GM18907 (cell line): ENCODE results near the gene MYBPC3.
"Not testable (repeated sequence)": the region's sequence is repeated elsewhere in the genome, so short reads cannot be mapped to it uniquely, and the experiment has no call there.

ENCODE experiments used
- ATAC-seq: cut with Tn5 transposase; IDR thresholded peaks from one replicate; pipeline ENCODE4 v1.9.1; 2021; ENCODE audit warnings: mild to moderate bottlenecking, moderate library complexity; ENCODE audit not compliant: unreplicated experiment

The MYBPC3 gene

DNA sequence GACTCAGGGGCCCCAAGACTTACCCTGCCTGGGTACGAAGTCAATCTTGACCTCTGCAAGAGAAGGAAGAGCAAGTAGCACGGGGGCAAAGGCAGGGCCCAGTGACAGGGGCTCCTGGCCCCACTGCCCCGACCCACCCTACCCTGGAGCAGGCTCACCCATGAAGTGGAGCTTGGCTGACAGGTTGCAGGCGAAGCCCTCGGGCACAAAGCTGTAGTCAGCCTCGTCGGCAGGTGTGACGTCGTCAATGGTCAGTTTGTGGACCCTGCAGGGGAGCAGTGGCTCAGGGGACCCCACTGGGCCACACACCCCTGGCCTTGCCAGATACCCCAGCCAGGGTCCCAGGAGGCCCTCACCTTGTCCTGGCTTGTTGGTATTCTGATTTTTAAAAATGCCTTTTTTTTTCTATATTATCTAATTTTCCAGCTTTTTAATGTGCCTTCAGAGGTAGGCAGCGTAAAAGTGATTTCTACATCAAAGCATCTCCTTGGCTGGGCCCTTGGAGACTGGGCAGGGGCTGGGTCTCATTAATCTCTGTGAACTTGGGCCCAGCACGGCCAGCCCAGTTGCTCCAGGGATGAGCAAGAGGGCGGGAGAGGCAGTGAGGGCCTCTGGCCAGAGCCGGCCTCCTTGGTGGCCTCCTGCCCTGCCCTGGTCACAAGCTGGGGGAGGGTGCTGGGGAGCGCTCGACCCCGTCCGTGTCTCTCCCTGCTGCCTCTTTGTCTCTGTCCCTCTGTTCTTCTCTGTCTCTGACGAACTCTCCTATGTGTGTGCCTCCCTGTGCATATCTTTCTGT lies 11.3 kb downstream of the MYBPC3 start:
- ATAC-seq, result no peak

DNA sequence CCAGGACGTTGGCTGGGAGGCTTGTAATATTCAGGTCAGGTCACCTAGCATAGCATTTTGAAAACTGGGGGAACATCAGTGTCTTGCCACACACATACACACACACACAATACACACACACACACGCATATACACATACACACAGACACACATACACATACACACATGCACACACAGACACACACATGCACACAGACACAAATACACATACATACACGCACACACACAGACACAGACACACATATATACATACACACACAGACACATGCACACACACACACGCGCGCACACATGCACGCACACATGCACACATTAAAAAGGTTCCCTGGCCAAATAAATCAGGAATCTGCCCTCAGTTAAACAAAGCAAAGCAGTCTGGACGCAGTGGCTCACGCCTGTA lies 12.5 kb downstream of the MYBPC3 start:
- ATAC-seq, result no peak

DNA sequence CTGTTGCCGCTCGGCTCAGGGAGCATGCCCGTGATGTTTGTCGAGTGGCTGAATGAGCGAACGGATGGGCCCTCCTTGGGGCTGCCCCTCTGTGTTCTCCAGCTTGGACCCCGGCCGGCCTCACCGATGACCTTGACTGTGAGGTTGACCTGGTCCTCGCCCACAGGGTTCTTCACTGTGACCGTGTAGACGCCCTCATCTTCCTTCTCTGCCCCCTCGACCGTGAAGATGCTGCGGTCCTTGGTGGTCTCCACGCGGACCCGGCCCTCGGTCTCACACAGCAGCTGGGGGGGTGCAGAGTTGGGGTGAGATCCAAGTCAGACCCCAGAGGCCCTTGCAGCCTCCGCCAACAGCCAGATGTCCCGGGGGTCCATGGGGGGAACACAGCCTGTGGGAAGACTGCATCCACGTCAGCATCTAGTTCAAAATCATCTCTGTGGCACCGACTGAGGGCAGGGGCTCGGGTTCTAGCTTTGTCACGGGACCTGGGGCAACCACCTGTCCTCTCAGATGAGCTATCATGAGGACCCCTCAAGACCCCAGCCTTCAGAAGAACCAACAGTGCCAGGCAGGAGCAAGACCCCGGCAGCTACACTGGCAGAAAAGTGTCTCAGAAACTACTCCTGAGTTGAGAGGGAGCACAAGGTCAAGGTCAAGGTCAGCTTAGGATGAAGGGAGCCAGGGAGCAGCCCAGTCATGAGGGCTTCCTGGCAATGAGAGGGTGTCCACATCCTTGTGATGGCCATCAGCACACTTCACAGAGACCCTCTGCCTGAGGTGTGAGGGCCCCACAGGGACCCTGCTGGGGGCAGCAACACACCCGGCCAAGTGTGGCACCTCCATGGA lies 13.9 kb downstream of the MYBPC3 start:
- no peak for ATAC-seq

GRCh38 chr11:47337229-47337924 lies 15.1 kb downstream of the MYBPC3 start:
- ATAC-seq, result no peak

- no peak for ATAC-seq
Measured at GRCh38 chr11:47336595-47336994, 15.9 kb downstream of the MYBPC3 start.

DNA sequence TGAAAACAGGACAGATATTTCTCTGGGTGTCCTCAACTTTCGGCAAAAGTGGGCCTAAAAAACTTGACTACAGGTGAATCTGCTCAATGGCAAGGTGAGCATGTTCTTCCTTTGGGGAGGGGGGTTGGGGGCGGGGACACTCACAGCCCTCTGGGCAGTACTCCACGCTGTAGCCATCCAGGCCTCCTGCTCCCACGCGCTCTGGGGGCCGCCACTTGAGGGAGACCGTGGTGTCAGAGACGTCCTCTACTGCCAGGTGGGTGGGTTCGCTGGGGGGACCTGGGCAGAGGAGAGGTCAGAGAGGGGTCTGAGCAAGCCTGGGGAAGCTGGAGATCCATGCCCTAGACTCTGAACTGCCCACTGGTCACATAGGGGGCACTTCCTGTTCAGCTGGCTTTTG lies 16.8 kb downstream of the MYBPC3 start:
- no peak for ATAC-seq

DNA sequence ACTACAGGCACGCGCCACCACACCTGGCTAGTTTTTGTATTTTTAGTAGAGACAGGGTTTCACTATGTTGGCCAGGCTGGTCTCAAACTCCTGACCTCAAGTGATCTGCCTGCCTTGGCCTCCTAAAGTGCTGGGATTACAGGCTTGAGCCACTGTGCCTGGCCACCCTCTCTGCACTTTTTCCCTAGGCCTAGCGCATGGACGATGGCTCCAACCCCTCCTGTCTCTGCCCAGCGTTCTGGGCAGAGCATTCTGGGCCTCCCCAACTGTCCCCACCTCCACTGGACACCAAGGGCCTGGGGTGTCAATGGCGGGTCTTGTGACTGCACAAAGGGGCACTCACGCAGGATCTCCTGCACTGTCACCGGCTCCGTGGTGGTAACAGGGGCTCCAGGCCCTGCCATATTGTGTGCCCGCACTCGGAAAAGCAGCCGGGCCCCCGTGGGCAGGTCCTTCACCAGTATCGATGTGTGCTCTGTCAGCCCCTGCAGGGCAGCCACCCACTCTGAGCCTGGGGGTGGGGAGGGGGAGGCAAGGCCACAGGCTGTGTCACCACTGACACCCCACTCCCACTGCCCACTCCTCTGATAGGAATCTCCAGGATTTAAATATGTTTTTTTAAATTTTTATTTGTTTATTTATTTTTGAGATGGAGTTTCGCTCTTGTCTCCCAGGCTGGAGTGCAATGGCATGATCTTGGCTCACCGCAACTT lies 17.6 kb downstream of the MYBPC3 start:
- not testable (repeated sequence) for ATAC-seq

GRCh38 chr11:47333886-47334443 lies 18.5 kb downstream of the MYBPC3 start:
- no peak for ATAC-seq

GRCh38 chr11:47333526-47333845 lies 19.0 kb downstream of the MYBPC3 start:
- ATAC-seq, result no peak

- ATAC-seq, result no peak
Measured at GRCh38 chr11:47332791-47333525, 19.5 kb downstream of the MYBPC3 start.

DNA sequence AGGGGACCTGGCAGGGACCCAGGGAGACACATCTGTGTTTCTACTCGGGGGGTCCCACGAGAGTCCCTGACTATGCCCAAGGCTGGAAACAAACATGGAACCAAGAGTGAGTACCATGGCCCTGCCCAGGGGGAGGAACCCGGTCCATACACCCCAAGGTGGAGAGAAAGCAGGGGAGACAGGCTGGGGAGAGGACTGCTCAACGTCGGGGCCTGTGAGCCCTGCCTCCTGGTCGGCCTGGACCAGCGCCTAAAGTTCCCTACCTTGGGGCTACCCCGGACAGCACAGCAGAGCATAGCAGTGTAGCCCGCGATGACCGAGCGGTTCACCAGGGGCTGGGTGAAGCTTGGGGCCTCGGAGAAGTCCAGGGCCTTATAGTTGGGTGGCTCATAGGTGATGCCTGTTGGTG lies 20.2 kb downstream of the MYBPC3 start:
- ATAC-seq, result no peak

DNA sequence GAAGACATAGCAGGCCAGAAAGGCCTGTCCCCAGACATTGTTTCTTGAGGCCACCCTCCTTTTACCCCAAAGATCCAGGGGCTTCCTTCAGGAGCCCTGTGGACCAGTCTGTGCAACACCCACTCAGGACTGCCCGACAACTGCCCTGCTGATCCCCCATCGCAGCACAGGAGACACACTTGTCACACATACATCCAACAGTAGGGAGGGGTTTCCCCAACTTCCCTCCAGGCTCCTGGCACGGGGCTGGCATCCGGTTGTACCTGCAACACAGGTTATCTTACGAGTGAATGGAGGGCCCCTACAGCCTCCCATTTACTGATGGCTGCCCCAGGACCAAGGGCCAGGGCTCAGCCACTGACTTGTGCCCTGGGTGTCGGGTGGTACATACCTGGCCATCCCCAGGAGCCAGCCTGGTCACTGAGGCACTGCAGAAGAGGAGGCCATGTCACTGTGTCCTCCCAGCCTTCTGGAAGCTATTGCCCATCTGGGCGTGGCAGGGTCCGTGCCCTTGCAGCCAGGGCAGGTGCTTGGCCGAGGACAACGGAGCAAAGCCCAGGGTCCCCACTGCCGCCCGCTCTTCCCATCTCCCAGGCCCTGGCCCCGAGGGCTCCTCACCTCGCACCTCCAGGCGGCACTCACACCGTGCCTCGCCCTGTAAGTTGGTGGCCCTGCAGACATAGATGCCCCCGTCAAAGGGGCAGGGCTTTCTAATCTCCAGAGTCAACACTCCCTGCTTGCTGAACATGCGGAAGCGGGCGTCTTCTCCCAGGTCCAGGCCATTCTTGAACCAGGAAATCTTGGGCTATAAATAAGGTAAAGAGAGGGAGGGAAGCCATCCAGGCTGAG lies 20.8 kb downstream of the MYBPC3 start:
- ATAC-seq, result no peak

- ATAC-seq, result no peak
Measured at GRCh38 chr11:47329987-47330931, 22.2 kb downstream of the MYBPC3 start.

GRCh38 chr11:47329431-47329986 lies 23.0 kb downstream of the MYBPC3 start:
- ATAC-seq, result no peak

DNA sequence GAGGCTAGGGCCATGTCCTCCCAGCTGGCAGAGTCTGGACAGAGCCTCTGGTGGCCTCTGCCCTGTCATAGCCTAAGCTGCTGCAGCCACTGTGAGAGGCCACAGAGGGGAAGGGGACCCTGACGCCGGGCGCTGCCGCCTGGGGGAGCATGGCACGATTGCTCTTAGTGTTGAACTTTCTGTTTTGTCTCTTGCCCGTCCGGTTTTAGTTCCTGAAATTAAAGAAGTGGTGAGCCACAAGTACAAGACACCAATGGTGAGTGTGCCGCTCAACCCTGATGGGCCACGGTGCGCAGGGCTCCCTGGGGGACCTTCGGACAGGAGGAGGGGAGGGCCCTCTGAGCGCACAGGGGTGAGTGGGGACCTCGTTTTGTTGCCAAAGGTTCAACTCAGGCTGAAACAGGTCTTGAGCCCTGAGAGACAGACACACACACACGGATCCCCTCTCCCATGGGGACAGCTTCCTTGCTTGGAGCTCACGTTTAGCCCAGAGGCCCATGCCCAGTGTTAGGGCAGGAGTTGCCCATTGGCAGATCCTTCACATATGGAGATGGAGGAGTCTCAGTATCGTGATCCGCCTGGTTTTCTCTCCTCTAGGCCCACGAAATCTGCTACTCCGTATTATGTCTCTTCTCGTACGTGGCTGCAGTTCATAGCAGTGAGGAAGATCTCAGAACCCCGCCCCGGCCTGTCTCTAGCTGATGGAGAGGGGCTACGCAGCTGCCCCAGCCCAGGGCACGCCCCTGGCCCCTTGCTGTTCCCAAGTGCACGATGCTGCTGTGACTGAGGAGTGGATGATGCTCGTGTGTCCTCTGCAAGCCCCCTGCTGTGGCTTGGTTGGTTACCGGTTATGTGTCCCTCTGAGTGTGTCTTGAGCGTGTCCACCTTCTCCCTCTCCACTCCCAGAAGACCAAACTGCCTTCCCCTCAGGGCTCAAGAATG lies 23.8 kb downstream of the MYBPC3 start:
- peak; percentile 80 for ATAC-seq

- no peak for ATAC-seq
Measured at GRCh38 chr11:47327949-47328348, 24.6 kb downstream of the MYBPC3 start.

DNA sequence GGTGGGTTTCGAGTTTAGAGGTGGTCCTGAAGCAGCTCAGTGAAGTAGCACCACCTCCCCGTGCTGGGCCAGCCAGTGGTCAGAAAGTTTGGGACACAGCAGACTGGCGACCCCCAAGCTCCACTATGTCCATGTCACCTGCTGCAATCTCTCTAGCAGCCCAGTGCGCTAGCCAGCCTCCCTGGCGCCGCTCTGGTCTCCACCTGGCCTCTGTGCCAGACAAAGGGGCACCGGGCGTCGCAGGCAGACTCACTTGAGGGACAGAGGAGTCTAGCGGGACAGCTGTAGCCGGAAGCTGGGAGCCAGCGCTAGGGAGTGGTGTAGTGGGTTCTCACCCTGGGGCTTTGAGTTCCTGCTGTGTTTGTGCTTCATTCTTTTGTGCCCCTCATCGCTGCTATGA lies 25.5 kb downstream of the MYBPC3 start:
- ATAC-seq, result no peak
